ENCODE data around the gene CRYL1. TPM values are rescaled to one million over a fixed set of nuclear protein-coding genes. Genes with fewer than 3 reads are reported as not detected.

Gene CRYL1
- total RNA-seq, 2 donors from 2014 or later: 14.5 to 32.2 TPM

GRCh38 chr13:20401931-20402856, 123.5 kb downstream of the CRYL1 start:
- no peaks in the 10 kb centered on the region for H3K4me1 ChIP-seq
- no peaks in the 10 kb centered on the region for H3K9me3 ChIP-seq
- H3K27ac ChIP-seq: no peak overlapping the region
- WGBS, 2 donors: 84 to 87% methylated on average over 16 to 21 of the region's 21 CpGs
- ATAC-seq (no peak), DNase-seq (no peak)
- no peaks in the 10 kb centered on the region for H3K36me3 ChIP-seq (replicated peaks in 1 of 2; ENCODE audit: insufficient read depth in 1 of 2, low read depth in 2 of 2)
- H3K27me3 ChIP-seq: no peaks in the 10 kb centered on the region
- H3K4me3 ChIP-seq: no peak overlapping the region
- TF ChIP-seq POLR2A (IDR thresholded peaks at IDR 0.05) (no peak), CTCF (IDR thresholded peaks at IDR 0.05) (no peak)
- intact Hi-C loops (cut with DNase I): no loop called here

DNA sequence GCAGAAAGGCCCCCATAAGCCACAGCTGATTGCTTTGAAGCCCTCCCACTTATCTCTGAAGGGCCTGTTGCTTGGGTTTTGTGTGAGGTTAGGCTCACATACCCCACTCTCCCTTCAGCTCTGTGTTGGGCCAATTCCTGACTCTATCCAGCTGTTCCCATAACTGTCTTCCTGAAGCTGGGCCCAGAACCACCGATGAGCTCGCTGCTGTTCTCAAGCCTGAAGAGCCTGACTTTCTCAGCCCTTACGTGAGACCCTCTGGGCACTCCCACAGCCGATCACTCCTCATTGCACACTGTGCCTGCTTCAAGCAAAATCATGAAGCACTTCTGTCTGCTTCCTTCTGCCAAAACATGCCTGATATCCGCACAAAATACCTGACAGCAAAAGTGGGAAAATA, 124.1 kb downstream of the CRYL1 start:
- no peaks in the 10 kb centered on the region for H3K4me1 ChIP-seq
- no peak overlapping the region for H3K4me3 ChIP-seq
- ATAC-seq: no peak
- no peaks in the 10 kb centered on the region for H3K9me3 ChIP-seq
- WGBS, 2 donors: 85 to 93% methylated on average over 3 to 5 of the region's 5 CpGs
- TF ChIP-seq POLR2A (IDR thresholded peaks at IDR 0.05) (no peak), CTCF (IDR thresholded peaks at IDR 0.05) (no peak)
- DNase-seq: no peak
- H3K27ac ChIP-seq: no peak overlapping the region
- no peaks in the 10 kb centered on the region for H3K36me3 ChIP-seq (replicated peaks in 1 of 2; ENCODE audit: insufficient read depth in 1 of 2, low read depth in 2 of 2)
- intact Hi-C loops (cut with DNase I): no loop called here
- no peaks in the 10 kb centered on the region for H3K27me3 ChIP-seq

DNA sequence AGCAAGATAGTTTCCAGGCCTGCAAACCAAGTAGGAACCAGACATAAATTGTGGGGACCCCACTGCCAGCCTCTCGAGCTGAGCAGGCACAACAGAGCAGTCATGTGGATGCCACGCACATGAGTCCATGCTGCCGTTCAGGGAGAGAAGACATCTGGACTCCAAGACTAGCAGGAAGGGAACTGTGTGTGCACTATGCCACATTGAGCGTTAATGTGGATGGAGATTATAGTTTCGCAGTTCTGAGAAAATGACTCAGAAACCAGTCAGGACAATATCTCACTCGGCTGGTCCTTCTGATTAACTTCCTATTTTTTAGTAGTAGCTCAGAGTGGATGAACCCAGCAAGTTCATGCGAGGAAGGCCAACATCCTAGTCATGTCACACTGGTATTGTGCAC, 124.9 kb downstream of the CRYL1 start:
- ATAC-seq (no peak), DNase-seq (no peak)
- no peak overlapping the region for H3K4me3 ChIP-seq
- H3K27me3 ChIP-seq: no peaks in the 10 kb centered on the region
- TF ChIP-seq POLR2A (IDR thresholded peaks at IDR 0.05) (no peak), CTCF (IDR thresholded peaks at IDR 0.05) (no peak)
- intact Hi-C loops (cut with DNase I): no loop called here
- H3K4me1 ChIP-seq: no peaks in the 10 kb centered on the region
- H3K27ac ChIP-seq: no peak overlapping the region
- H3K9me3 ChIP-seq: no peaks in the 10 kb centered on the region
- WGBS, 2 donors: 68 to 81% methylated on average over 7 of the region's 7 CpGs
- no peaks in the 10 kb centered on the region for H3K36me3 ChIP-seq (replicated peaks in 1 of 2; ENCODE audit: insufficient read depth in 1 of 2, low read depth in 2 of 2)

DNA sequence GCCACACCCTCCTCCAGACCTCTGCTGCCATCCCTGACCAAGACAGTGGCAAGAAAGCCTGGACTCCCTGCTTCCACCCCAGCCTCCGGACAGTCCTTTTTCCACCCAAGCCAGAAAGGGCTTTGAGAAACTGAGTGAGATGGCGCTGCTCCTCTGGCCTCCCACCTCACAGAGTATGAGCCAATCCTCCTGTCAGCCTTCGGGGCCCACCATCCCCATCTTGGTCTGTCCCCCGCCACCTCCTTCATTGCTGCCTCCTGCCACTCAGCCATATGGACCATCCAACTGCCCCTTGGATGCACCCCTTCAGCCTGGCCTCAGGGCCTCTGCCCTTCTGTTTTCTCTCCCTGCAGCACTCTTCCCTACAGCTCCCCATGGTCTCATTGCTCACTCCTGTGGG, 125.7 kb downstream of the CRYL1 start:
- ATAC-seq: no peak
- no peaks in the 10 kb centered on the region for H3K9me3 ChIP-seq
- H3K27ac ChIP-seq: no peak overlapping the region
- DNase-seq: no peak
- WGBS, 2 donors: 90 to 96% methylated on average over 4 of the region's 4 CpGs
- H3K4me3 ChIP-seq: no peak overlapping the region
- H3K4me1 ChIP-seq: no peaks in the 10 kb centered on the region
- no peaks in the 10 kb centered on the region for H3K27me3 ChIP-seq
- H3K36me3 ChIP-seq (replicated peaks in 1 of 2; ENCODE audit: insufficient read depth in 1 of 2, low read depth in 2 of 2): no peaks in the 10 kb centered on the region
- TF ChIP-seq POLR2A (IDR thresholded peaks at IDR 0.05) (no peak), CTCF (IDR thresholded peaks at IDR 0.05) (no peak)
- intact Hi-C loops (cut with DNase I): no loop called here

- intact Hi-C loops (cut with DNase I): no loop called here
- DNase-seq: no peak
- WGBS, 2 donors: 86 to 89% methylated on average over 5 of the region's 5 CpGs
Observed at GRCh38 chr13:20399515-20399914, 126.1 kb downstream of the CRYL1 start.

More at GRCh38 chr13:20399515-20399914, 126.1 kb downstream of the CRYL1 start:
- TF ChIP-seq POLR2A (IDR thresholded peaks at IDR 0.05) (no peak), CTCF (IDR thresholded peaks at IDR 0.05) (no peak)
- Histone ChIP-seq H3K27me3 (no peaks in the 10 kb centered on the region), H3K27ac (no peak overlapping the region), H3K36me3 (replicated peaks in 1 of 2; ENCODE audit: insufficient read depth in 1 of 2, low read depth in 2 of 2) (no peaks in the 10 kb centered on the region), H3K9me3 (no peaks in the 10 kb centered on the region), H3K4me3 (no peak overlapping the region), H3K4me1 (no peaks in the 10 kb centered on the region)
- ATAC-seq: no peak
